ENCODE results near the gene C17orf50. TPM values are rescaled to one million over a fixed set of nuclear protein-coding genes. Genes with fewer than 3 reads are reported as not detected.

The C17orf50 gene
- total and polyA plus RNA-seq, 2 of the 13 experiments (the other 11 are each of a cell fraction or from before 2014, with no cell fraction given), result not detected

GRCh38 chr17:35747540-35748017 is 13.1 kb upstream of the C17orf50 start (continued):
- TF ChIP-seq CERS6 (CRISPR knock-in tag; IDR thresholded peaks at IDR 0.05) (no peak), ZNF605 (CRISPR knock-in tag; IDR thresholded peaks at IDR 0.05) (no peak), KDM2A (CRISPR knock-in tag; IDR thresholded peaks at IDR 0.05; ENCODE audit: borderline replicate concordance, low read depth) (peak; percentile 28; the same call in 1 of the 2 replicates), SYNCRIP (IDR thresholded peaks at IDR 0.05; ENCODE audit: insufficient read depth, low read depth, low read length) (no peak), MIER2 (CRISPR knock-in tag; IDR thresholded peaks at IDR 0.05) (peak; percentile 57; the same call in 1 of the 2 replicates), MTF2 (CRISPR knock-in tag; IDR thresholded peaks at IDR 0.05; ENCODE audit: borderline replicate concordance) (no peak), KLF6 (CRISPR knock-in tag; IDR thresholded peaks at IDR 0.05) (no peak), SMC3 (IDR thresholded peaks at IDR 0.05; ENCODE audit: low read length) (peak; percentile 86), RAD21 (CRISPR knock-in tag; IDR thresholded peaks at IDR 0.05) (peak; percentile 91)
- TF ChIP-seq, protein P1, sequence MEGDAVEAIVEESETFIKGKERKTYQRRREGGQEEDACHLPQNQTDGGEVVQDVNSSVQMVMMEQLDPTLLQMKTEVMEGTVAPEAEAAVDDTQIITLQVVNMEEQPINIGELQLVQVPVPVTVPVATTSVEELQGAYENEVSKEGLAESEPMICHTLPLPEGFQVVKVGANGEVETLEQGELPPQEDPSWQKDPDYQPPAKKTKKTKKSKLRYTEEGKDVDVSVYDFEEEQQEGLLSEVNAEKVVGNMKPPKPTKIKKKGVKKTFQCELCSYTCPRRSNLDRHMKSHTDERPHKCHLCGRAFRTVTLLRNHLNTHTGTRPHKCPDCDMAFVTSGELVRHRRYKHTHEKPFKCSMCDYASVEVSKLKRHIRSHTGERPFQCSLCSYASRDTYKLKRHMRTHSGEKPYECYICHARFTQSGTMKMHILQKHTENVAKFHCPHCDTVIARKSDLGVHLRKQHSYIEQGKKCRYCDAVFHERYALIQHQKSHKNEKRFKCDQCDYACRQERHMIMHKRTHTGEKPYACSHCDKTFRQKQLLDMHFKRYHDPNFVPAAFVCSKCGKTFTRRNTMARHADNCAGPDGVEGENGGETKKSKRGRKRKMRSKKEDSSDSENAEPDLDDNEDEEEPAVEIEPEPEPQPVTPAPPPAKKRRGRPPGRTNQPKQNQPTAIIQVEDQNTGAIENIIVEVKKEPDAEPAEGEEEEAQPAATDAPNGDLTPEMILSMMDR (CRISPR knock-in tag; IDR thresholded peaks at IDR 0.05), result peak; percentile 96

GRCh38 chr17:35748341-35748841 is 12.3 kb upstream of the C17orf50 start:
- H3K9ac ChIP-seq (ENCODE audit: insufficient read depth, low read depth, low read length), result no peak overlapping the region
- H3K4me3 ChIP-seq (replicated peaks in 1 of 3; ENCODE audit: insufficient read depth in 1 of 3, low read depth in 2 of 3, low read length in 3 of 3), result no peak overlapping the region
- intact Hi-C loops (cut with micrococcal nuclease; ENCODE audit: unreplicated experiment), result loop anchor here (5.0 kb wide), 1 partner anchor 191 kb away; no protein-coding TSS in a partner anchor
- no peak for FAIRE-seq
- peaks cover 3 to 67% of the 10 kb centered on the region in 2 experiments; a peak in 4 of 5 replicates for H3K27me3 ChIP-seq (ENCODE audit: control insufficient read depth in 1 of 2, insufficient read depth in 2 of 2, low read length in 2 of 2)
- ChIA-PET CTCF (ENCODE audit: low intra/inter-chr PET ratio, low total read pairs) (interaction anchor here (1.7 to 2.8 kb wide), 2 partner anchors 16 to 135 kb away, joined by 3 to 54 read pairs; no protein-coding TSS in a partner anchor), POLR2A (interaction anchor here (1.9 kb wide), 1 partner anchor 17 kb away, joined by 5 read pairs; the partner anchor contains the start of gene RASL10B)
- DNase-seq (ENCODE audit: low spot score), result no peak
- H3K27ac ChIP-seq (ENCODE audit: extremely low read length, insufficient read depth, low read length), result no peak overlapping the region
- WGBS (ENCODE audit: low lambda C conversion rate), result 0% methylated on average over 1 of the region's 4 CpGs
- ATAC-seq, result peak; percentile 4; the same call in 1 of the 3 replicates
- BruUV-seq (replicated peaks), result no TSS peak
- H3K4me1 ChIP-seq (ENCODE audit: insufficient read depth, low read length), result peaks cover 21% of the 10 kb centered on the region
- no peaks in the 10 kb centered on the region for H3K9me3 ChIP-seq (ENCODE audit: low read length)
- H4K20me1 ChIP-seq (ENCODE audit: insufficient read depth, low read length), result no peaks in the 10 kb centered on the region
- no peak overlapping the region for H2AFZ ChIP-seq (ENCODE audit: low read length)
- no peaks in the 10 kb centered on the region for H3K79me2 ChIP-seq (ENCODE audit: insufficient read depth, low read length)
- in situ Hi-C loops (cut with HindIII; ENCODE audit: extremely low pct_ligation_motif_present, low pct_unique_long_range_greater_than_20kb), result loop anchor here (5.0 to 25.0 kb wide), 3 partner anchors 136 to 436 kb away; no protein-coding TSS in a partner anchor
- H3K4me2 ChIP-seq (ENCODE audit: low read depth, low read length), result no peak overlapping the region
- H3K36me3 ChIP-seq (replicated peaks in 1 of 2; ENCODE audit: control insufficient read depth in 1 of 2, insufficient read depth in 2 of 2, low read length in 2 of 2), result no peaks in the 10 kb centered on the region
- TF ChIP-seq NR3C1 (CRISPR knock-in tag; IDR thresholded peaks at IDR 0.05), result no peak
- no peak for TF ChIP-seq ZNF138 (CRISPR knock-in tag; IDR thresholded peaks at IDR 0.05; ENCODE audit: low read depth)
- no peak for TF ChIP-seq MZF1 (CRISPR knock-in tag; IDR thresholded peaks at IDR 0.05; ENCODE audit: borderline replicate concordance)
- no peak for TF ChIP-seq EEA1 (CRISPR knock-in tag; IDR thresholded peaks at IDR 0.05; ENCODE audit: borderline replicate concordance)
- TF ChIP-seq ZSCAN30 (CRISPR knock-in tag; IDR thresholded peaks at IDR 0.05), result no peak
- no peak for TF ChIP-seq ZNF569 (CRISPR knock-in tag; IDR thresholded peaks at IDR 0.05; ENCODE audit: borderline replicate concordance)
- TF ChIP-seq ZNF777 (CRISPR knock-in tag; IDR thresholded peaks at IDR 0.05), result no peak
- TF ChIP-seq, protein P2, sequence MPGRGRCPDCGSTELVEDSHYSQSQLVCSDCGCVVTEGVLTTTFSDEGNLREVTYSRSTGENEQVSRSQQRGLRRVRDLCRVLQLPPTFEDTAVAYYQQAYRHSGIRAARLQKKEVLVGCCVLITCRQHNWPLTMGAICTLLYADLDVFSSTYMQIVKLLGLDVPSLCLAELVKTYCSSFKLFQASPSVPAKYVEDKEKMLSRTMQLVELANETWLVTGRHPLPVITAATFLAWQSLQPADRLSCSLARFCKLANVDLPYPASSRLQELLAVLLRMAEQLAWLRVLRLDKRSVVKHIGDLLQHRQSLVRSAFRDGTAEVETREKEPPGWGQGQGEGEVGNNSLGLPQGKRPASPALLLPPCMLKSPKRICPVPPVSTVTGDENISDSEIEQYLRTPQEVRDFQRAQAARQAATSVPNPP (CRISPR knock-in tag; IDR thresholded peaks at IDR 0.05), result no peak
- no peak for TF ChIP-seq ZFP90 (CRISPR knock-in tag; IDR thresholded peaks at IDR 0.05; ENCODE audit: borderline replicate concordance)
